Activated CD4-positive, alpha-beta T cell treated with anti-CD3 and anti-CD28 coated beads, Interleukin-2, amount 50 U/mL, for 4 hours (primary cell): ENCODE measurements around the gene FMN1.
"Not testable (repeated sequence)": the region's sequence is repeated elsewhere in the genome, so short reads cannot be mapped to it uniquely, and the experiment has no call there.

Experiments
- DNase-seq, 2 experiments: peaks; one replicate each; pipeline ENCODE4 v3.0.0-alpha.2; 2020

FMN1 gene

GRCh38 chr15:32957219-32957618, 237.3 kb downstream of the FMN1 start:
- no peak for DNase-seq

GRCh38 chr15:32956711-32957110, 237.8 kb downstream of the FMN1 start:
- no peak for DNase-seq

- DNase-seq: no peak
These were observed 238.5 kb downstream of the FMN1 start for GRCh38 chr15:32956006-32956405.

GRCh38 chr15:32953533-32953910, 241.0 kb downstream of the FMN1 start:
- no peak for DNase-seq

- DNase-seq: no peak
These were observed 241.5 kb downstream of the FMN1 start for GRCh38 chr15:32952901-32953532.

- no peak for DNase-seq
These were observed 242.6 kb downstream of the FMN1 start for GRCh38 chr15:32951736-32952464.

GRCh38 chr15:32950051-32950450, 244.5 kb downstream of the FMN1 start:
- DNase-seq: not testable (repeated sequence)

- DNase-seq: no peak
These were observed 248.3 kb downstream of the FMN1 start for GRCh38 chr15:32946210-32946609.

GRCh38 chr15:32944431-32944830, 250.1 kb downstream of the FMN1 start:
- no peak for DNase-seq

GRCh38 chr15:32943711-32944110, 250.8 kb downstream of the FMN1 start:
- no peak for DNase-seq

- no peak for DNase-seq
These were observed 252.1 kb downstream of the FMN1 start for GRCh38 chr15:32942401-32942841.

- DNase-seq: no peak
These were observed 252.7 kb downstream of the FMN1 start for GRCh38 chr15:32941823-32942222.

GRCh38 chr15:32936976-32937375, 257.5 kb downstream of the FMN1 start:
- no peak for DNase-seq

GRCh38 chr15:32936283-32936918, 258.1 kb downstream of the FMN1 start:
- DNase-seq: no peak

- DNase-seq: no peak
These were observed 259.4 kb downstream of the FMN1 start for GRCh38 chr15:32935139-32935538.

GRCh38 chr15:32933236-32933635, 261.3 kb downstream of the FMN1 start:
- DNase-seq: no peak

GRCh38 chr15:32928876-32929275, 265.6 kb downstream of the FMN1 start:
- no peak for DNase-seq

- no peak for DNase-seq
These were observed 267.4 kb downstream of the FMN1 start for GRCh38 chr15:32927124-32927523.

GRCh38 chr15:32923176-32923575, 271.3 kb downstream of the FMN1 start:
- DNase-seq: no peak

- DNase-seq: no peak
These were observed 272.0 kb downstream of the FMN1 start for GRCh38 chr15:32922541-32922940.

- DNase-seq: no peak
These were observed 274.6 kb downstream of the FMN1 start for GRCh38 chr15:32919749-32920414.

GRCh38 chr15:32918547-32918946, 276.0 kb downstream of the FMN1 start:
- DNase-seq: no peak

- no peak for DNase-seq
These were observed 283.7 kb downstream of the FMN1 start for GRCh38 chr15:32910839-32911238.

GRCh38 chr15:32909431-32909830, 285.1 kb downstream of the FMN1 start:
- DNase-seq: no peak
